B cell (primary cell): ENCODE data around the gene MAN1B1. TPM values are rescaled to one million over a fixed set of nuclear protein-coding genes. Genes with fewer than 3 reads are reported as not detected.

Source experiments
- ATAC-seq: fragments of 200-7000 bp; cut with Tn5 transposase; one replicate; pipeline ENCODE4 v1.10.0; 2021; ENCODE audit warnings: low read depth, mild to moderate bottlenecking, moderate number of reproducible peaks, moderate library complexity
- CTCF ChIA-PET: fragments of 350-600 bp; sonication (Branson Sonifier 250); formaldehyde crosslinking; loops from one replicate; lab custom pipeline; 2021; ENCODE audit warnings: antibody characterized with exemption, inconsistent platforms; lab: Charles Lee
- POLR2A ChIA-PET: fragments of 350-600 bp; sonication (Branson Sonifier 250); formaldehyde crosslinking; loops from one replicate; lab custom pipeline; 2021; ENCODE audit warnings: antibody characterized with exemption; lab: Charles Lee
- DNase-seq: peaks from one replicate; pipeline ENCODE4 v3.0.0; 2013
- H2AFZ ChIP-seq: 2 replicates; pipeline ENCODE4 v1.6.1; 2012; ENCODE audit warnings: mild to moderate bottlenecking, low read depth, low read length; ENCODE audit not compliant: insufficient read depth, poor library complexity, severe bottlenecking
- H3K27ac ChIP-seq, 2 donors: 1 replicate in 1 of 2; 2 replicates in 1 of 2; pipeline ENCODE4 v1.5.1; 2012 to 2013; ENCODE audit warnings: low read length in 2 of 2, mild to moderate bottlenecking in 2 of 2, moderate library complexity in 1 of 2
- H3K27me3 ChIP-seq, 4 experiments: fragments of 200-600 bp in 1 of 4; sonication (generic) in 1 of 4; replicated peaks in 1 of 4; 1 replicate in 2 of 4; 2 replicates in 2 of 4; pipeline versions ENCODE4 v1.6.1 to v1.7.0; 2013 to 2016; ENCODE audit warnings: low read length in 3 of 4, mild to moderate bottlenecking in 2 of 4, mixed read lengths in 1 of 4, moderate library complexity in 1 of 4; ENCODE audit not compliant: insufficient read depth in 4 of 4, control insufficient read depth in 3 of 4; ENCODE audit errors: control extremely low read depth in 1 of 4
- H3K36me3 ChIP-seq, 2 experiments: replicated peaks in 1 of 2; 1 replicate in 1 of 2; 2 replicates in 1 of 2; pipeline versions ENCODE4 v1.6.1 to v1.7.1; 2013; ENCODE audit warnings: low read length in 1 of 2; ENCODE audit not compliant: insufficient read depth in 2 of 2, control insufficient read depth in 1 of 2; ENCODE audit errors: control extremely low read depth in 1 of 2, extremely low read depth in 1 of 2
- H3K4me1 ChIP-seq, 2 donors: fragments of 200-600 bp in 1 of 2; sonication (generic) in 1 of 2; 1 replicate in 1 of 2; 2 replicates in 1 of 2; pipeline versions ENCODE4 v1.5.1 to v1.6.1; 2013 to 2017; ENCODE audit warnings: low read length in 2 of 2; ENCODE audit not compliant: control insufficient read depth in 2 of 2, insufficient read depth in 2 of 2
- H3K4me2 ChIP-seq: replicated peaks from 2 replicates; pipeline ENCODE3; 2012; ENCODE audit warnings: mild to moderate bottlenecking, low read depth, low read length; ENCODE audit not compliant: poor library complexity, severe bottlenecking
- H3K4me3 ChIP-seq, 5 experiments: fragments of 200-600 bp in 1 of 5; sonication (generic) in 1 of 5; 1 replicate in 3 of 5; 2 replicates in 2 of 5; pipeline versions ENCODE4 v1.5.1 to v1.7.0; 2011 to 2016; ENCODE audit warnings: low read length in 4 of 5, mild to moderate bottlenecking in 4 of 5, low read depth in 2 of 5, control low read depth in 1 of 5, moderate library complexity in 1 of 5; ENCODE audit not compliant: insufficient read depth in 1 of 5; ENCODE audit errors: control extremely low read depth in 1 of 5, extremely low read depth in 1 of 5
- H3K79me2 ChIP-seq: fragments of 200-600 bp; sonication (generic); one replicate; pipeline ENCODE4 v1.6.0; 2016; ENCODE audit warnings: low read length; ENCODE audit not compliant: control insufficient read depth, insufficient read depth
- H3K9ac ChIP-seq: fragments of 200-600 bp; sonication (generic); 2 replicates; pipeline ENCODE4 v1.6.1; 2017; ENCODE audit warnings: mild to moderate bottlenecking, low read length, moderate library complexity
- H3K9me3 ChIP-seq, 3 donors: one replicate each; pipeline versions ENCODE4 v1.6.1 to v1.7.1; 2013; ENCODE audit warnings: low read length in 2 of 3; ENCODE audit not compliant: control insufficient read depth in 2 of 3, insufficient read depth in 1 of 3; ENCODE audit errors: control extremely low read depth in 1 of 3
- H4K20me1 ChIP-seq: 2 replicates; pipeline ENCODE4 v1.6.0; 2012; ENCODE audit warnings: mild to moderate bottlenecking, low read length; ENCODE audit not compliant: insufficient read depth, control insufficient read depth, poor library complexity, severe bottlenecking
- H3K27ac Mint-ChIP-seq: one replicate; pipeline ENCODE4 v1.8.0; 2021; ENCODE audit warnings: mixed read lengths
- H3K27me3 Mint-ChIP-seq: one replicate; pipeline ENCODE4 v1.8.0; 2021; ENCODE audit warnings: mixed read lengths
- H3K4me1 Mint-ChIP-seq: one replicate; pipeline ENCODE4 v1.8.0; 2021; ENCODE audit warnings: mixed read lengths
- H3K4me3 Mint-ChIP-seq: one replicate; pipeline ENCODE4 v1.8.0; 2021; ENCODE audit warnings: mixed read lengths
- H3K9me3 Mint-ChIP-seq: one replicate; pipeline ENCODE4 v1.8.0; 2022; ENCODE audit warnings: mixed read lengths; ENCODE audit not compliant: insufficient read depth
- CTCF ChIP-seq: fragments of 200-600 bp; IDR thresholded peaks from one replicate; pipeline ENCODE4 v1.8.0; 2022; ENCODE audit warnings: antibody characterized with exemption, mild to moderate bottlenecking
- EZH2 ChIP-seq: IDR thresholded peaks from 2 replicates; pipeline ENCODE4 v1.6.1; 2012; ENCODE audit warnings: borderline replicate concordance, low read depth, mild to moderate bottlenecking, moderate library complexity, low read length; ENCODE audit not compliant: insufficient read depth, poor library complexity, severe bottlenecking
- WGBS: methylation state at CpG from one replicate; pipeline ENCODE4 v1.1.5; 2013; ENCODE audit warnings: missing lambda C conversion rate; ENCODE audit not compliant: insufficient coverage; 5-methylcytosine and 5-hydroxymethylcytosine counted together
- intact Hi-C: fragments of 100-400 bp; cut with micrococcal nuclease; formaldehyde crosslinking; loops from one replicate; pipeline ENCODE4 v1.10.0; 2022
- polyA plus RNA-seq: library from polyadenylated mRNA; depleted of rRNA; stranded (reverse); fragments of >200 nt; gene quantifications from 2 replicates; pipeline ENCODE4 v1.2.3, GENCODE V29; 2012
- total RNA-seq, 2 donors: library from RNA; stranded (reverse); fragments of 120-200 nt in 1 of 2; gene quantifications; 1 replicate in 1 of 2; 2 replicates in 1 of 2; pipeline versions ENCODE4 v1.2.3 to v1.2.4, GENCODE V29; 2013 to 2022

Gene MAN1B1
- total and polyA plus RNA-seq, 2 donors (not counting 1 experiment from before 2014, with no cell fraction given): 47.0 to 68.4 TPM

GRCh38 chr9:137149363-137149762 lies 62.6 kb downstream of the MAN1B1 start:
- POLR2A ChIA-PET: no interaction called here
- intact Hi-C loops: no loop called here
- H3K27ac ChIP-seq: no peak overlapping the region

More at GRCh38 chr9:137149363-137149762, 62.6 kb downstream of the MAN1B1 start:
- TF ChIP-seq EZH2 (no peak), CTCF (no peak)
- no peaks in the 10 kb centered on the region for H3K36me3 ChIP-seq
- H3K9ac ChIP-seq: no peak overlapping the region
- peaks cover 0 to 25% (median 0%) of the 10 kb centered on the region in 3 donors for H3K9me3 ChIP-seq
- H4K20me1 ChIP-seq: no peaks in the 10 kb centered on the region
- Mint-ChIP-seq H3K27me3 (peaks cover 7% of the 10 kb centered on the region), H3K4me3 (no peak overlapping the region), H3K27ac (no peak overlapping the region), H3K9me3 (no peaks in the 10 kb centered on the region), H3K4me1 (peaks cover 7% of the 10 kb centered on the region)
- CTCF ChIA-PET: no interaction called here
- no peaks in the 10 kb centered on the region for H3K79me2 ChIP-seq
- DNase-seq: no peak
- no peak overlapping the region for H3K4me3 ChIP-seq
- H2AFZ ChIP-seq: no peak overlapping the region
- peaks cover 0 to 13% of the 10 kb centered on the region in 2 donors for H3K4me1 ChIP-seq
- H3K27me3 ChIP-seq: peaks cover 0 to 13% (median 0%) of the 10 kb centered on the region in 4 experiments
- ATAC-seq: no peak
- no peak overlapping the region for H3K4me2 ChIP-seq
- WGBS: 90% methylated on average over 4 of the region's 5 CpGs
